Activated T-helper 1 cell treated with anti-CD3 and anti-CD28 coated beads, Interleukin-2, amount 50 U/mL, for 16 hours (primary cell): ENCODE results near the gene INPP4A.
A peak's percentile ranks its signal among the peaks of the same experiment; 100 is the strongest.

Experiments
- DNase-seq, 2 donors: peaks; one replicate each; pipeline ENCODE4 v3.0.0-alpha.2; 2020; ENCODE audit warnings: low read depth in 1 of 2, low spot score in 1 of 2

INPP4A gene

DNA sequence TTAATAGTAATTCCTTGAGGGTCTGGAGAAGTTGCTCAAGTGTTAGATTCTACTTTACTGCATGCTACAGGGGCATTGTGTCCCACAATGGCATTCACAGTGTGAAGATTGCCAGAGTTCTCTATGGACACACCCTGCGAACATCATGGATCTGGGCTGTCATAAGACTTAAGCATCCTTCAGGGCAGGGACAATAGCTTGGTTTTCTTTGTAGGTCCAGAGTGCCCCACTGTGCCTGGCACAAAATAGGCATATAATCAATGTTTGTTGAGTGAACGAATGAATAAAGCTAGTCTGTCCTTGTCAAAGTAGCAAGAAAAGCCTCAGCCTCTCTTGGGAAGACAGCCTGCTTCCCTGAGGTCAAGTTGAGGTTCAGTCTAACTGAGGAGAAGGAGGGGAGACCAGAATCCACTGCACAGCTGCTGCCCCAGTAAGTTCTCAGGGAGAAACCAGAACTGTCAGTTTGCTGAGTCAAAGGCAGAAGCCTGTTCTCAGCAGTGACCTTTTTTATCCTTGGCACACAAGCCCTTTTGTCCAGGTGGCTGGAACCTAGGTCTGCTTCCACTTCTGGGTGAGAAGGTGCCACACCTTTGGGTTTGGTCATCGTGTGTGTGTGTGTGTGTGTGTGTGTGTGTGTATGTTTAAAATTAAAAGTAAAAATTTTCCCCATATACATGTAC is 15.0 kb downstream of the INPP4A start:
- no peak for DNase-seq

DNA sequence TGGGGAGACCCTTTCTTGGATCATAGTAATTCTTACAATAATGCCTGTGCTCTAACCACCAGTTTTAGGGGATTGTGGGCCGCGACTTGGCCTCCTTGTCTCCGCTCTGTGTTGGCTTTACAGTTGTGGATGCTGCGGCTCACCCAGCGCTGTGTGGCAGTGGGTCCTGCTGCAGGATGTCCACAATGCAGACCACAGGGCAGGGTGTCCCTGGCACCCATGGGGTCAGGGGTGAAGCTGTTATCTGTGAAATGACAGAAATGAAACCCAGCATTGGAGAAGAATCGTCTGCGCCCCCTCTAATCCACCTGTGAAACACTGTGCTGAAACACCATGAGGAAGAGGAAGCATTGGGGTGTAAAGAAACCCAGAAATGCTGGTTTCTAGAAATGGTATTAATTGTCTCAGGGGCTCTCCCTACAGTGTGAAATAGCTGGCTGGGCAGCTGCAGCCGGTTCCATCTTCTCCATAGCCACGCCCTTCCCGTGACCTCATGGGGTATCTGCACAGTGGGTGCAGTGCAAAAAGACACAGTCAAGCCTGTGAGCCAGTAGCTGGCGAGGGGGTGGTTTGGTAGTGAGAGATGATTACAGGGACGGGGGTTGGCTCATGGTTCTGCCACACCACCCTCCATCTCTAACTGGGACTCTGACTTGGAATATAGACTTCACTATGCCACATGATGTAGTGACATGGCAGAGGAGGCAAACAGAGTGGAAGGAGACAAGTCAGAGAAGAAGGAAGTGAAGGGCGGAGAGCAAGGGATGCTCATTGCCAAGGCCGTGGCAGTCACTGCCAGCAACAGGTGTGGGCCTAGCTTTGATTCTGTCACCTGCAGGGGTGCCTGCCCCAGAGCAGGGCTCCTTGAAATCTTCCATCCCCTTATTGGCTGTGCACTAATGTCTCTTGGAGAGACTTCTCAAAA is 16.2 kb downstream of the INPP4A start:
- peak in 1 of 2 donors; percentile 46 for DNase-seq

DNA sequence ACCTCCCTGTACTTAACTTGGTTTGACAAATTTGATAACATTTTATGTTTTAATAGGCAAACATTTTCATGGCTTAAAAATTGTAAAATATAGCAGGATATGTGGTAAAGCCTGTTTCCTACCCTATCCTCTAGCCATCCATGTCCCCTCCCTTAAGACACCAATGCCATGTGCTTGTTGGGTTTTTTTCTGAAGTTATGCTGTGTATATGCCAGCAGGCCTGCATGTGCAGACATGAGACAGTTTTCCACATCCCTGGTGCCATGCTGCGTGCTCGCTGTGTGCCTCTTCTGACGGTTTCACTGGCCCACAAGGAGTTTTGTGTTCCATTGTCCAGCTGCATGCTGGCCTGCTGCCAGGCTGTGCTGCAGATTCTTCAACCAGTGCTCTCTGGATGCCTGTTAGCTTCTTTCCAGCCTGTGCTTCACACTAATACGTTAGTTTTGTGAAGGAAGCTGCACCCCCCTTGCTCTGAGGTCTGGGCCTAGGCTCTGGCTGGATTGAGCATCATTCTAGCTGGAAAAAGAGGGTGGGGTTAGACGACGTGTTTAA is 16.9 kb downstream of the INPP4A start:
- DNase-seq: no peak

DNA sequence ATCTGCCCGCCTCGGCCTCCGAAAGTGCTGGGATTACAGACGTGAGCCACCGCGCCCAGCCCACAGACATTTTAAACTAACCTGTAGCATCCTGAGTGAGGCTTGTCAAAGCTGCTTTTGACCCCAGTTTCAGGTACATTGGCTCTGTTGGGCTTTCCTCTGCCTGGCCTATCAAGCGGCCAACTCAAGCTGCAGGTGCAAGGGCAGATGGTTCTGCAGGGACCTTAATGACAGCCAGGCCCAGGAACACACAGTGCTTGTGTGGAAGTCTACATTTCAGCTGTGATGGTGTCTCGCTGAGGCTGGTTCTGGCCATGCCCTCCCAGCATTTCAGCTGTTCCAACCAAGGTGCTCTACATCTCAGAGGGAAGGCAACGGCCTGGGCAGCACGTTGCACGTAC is 18.4 kb downstream of the INPP4A start:
- no peak for DNase-seq

DNA sequence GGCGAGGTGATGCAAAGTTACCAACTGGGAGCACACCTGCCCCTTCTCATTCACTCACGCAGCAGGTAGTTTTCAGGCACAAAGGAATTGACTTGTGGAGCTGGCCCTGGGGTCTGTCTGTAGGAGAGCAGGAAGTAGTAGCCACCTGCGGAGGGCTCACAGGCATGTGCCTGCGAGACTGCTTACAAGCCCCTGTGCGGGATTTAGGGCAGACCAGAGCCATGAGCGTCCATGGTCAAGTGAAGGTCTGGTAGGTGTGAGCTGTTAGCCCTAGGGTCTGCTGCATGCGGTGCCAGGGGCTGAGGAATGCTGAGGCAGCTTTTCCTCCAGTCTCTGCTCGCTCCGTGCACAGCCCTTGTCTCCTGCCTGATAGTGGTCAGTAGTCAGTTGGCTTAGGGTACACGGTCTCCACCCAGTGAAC is 18.9 kb downstream of the INPP4A start:
- no peak for DNase-seq

- no peak for DNase-seq
Measured at GRCh38 chr2:98463988-98464771, 19.5 kb downstream of the INPP4A start.

DNA sequence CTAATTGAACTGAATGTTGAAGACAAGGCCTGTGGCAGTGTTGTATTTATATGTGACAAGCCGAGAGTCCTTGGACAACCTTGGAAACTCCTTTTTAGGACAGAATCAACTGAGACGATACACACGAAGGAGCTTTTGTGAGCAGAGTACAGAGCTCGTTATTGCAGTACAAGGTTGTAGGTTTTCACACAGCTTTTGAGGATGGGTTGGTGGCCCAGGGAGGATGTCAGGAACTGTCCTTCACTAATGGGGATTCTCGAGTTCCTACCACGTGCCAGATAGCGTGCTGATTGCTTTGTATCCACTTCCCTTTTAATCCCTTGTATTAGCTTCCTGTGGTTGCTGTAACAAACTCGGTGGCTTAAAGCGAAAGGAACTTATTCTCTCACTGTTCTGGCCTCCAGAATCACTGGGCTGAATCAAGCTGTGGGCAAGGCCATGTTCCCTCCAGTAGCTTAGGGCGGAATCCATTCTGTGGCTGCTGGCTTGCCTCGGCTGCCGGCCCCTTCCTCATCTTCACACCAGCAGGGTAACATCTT is 20.2 kb downstream of the INPP4A start:
- no peak for DNase-seq

GRCh38 chr2:98465456-98466226 is 21.0 kb downstream of the INPP4A start:
- DNase-seq: peak; percentile 54 to 70

DNA sequence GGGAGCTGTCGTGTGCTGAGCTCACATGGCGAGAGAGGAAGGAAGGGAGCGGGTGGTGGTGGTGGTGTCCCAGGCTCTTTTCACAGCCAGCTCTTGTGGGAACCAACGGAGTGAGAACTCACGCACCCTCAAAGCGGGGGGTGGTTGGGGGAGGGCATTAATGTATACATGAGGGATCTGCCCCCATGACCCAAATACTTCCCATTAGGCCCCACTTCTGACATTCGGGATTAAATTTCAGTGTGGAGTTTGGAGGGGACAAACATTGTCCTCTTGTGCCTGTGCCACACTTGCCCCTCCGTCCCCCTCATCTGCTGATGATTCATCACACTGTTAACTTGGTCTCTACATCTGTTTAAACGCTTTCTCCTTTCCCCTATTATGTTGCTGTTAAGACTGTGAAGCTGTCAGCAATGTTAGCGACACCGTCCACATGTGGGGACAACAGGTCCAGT is 22.5 kb downstream of the INPP4A start:
- no peak for DNase-seq

GRCh38 chr2:98467652-98468051 is 23.0 kb downstream of the INPP4A start:
- no peak for DNase-seq

GRCh38 chr2:98468621-98469236 is 24.1 kb downstream of the INPP4A start:
- no peak for DNase-seq

- DNase-seq: no peak
Measured at GRCh38 chr2:98469862-98470544, 25.3 kb downstream of the INPP4A start.

DNA sequence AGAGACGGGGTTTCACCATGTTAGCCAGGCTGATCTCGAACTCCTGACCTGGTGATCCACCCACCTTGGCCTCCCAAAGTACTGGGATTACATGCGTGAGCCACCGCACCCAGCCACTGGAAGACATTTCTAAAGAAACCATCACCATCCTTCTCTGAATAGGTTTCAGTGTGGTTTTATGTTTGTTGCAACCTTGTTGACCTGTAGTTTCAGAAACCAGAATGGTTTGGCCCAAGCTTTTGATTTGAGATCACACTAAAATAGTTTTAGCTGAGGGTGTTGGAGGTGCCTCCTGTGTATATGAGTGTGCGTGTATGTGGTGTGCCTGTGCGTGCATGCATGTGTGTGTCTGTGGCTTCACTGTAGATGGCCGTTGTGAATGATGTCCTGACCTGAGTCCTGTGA is 26.2 kb downstream of the INPP4A start:
- no peak for DNase-seq

DNA sequence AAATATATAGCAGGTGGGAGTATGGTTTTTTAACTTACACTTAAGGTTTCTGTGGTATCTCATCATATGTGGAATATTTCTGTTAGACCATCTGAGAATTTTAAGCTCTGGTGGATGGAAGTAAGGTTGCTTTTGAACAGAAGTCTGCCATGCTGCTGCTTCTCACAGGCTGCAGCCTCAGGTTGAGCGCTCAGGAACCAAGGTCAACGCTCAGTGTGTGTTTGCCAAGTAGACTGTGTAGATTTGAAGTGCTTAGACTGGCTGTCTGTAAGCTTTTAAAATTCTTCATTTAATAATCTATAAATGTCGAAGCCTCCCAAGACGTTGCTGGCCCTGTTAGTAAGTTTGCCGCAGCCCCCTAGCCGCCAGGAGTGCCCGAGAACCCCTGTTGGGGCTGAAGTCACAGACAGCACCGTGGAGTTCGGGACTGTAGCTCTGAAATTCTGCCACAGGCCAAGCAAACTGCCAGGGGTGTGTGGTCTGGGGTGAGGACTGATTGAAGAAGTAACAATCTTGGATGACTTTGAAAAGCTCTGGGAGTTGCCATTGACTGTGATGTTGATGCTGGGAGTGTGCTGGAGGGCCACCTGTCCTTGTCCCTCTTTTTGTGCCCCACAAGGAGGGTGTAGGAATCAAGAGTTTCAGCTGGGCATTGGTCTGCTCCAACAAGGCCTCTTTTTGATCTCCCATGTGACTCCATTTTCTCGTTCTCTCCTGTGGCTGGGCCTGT is 26.9 kb downstream of the INPP4A start:
- DNase-seq: no peak

DNA sequence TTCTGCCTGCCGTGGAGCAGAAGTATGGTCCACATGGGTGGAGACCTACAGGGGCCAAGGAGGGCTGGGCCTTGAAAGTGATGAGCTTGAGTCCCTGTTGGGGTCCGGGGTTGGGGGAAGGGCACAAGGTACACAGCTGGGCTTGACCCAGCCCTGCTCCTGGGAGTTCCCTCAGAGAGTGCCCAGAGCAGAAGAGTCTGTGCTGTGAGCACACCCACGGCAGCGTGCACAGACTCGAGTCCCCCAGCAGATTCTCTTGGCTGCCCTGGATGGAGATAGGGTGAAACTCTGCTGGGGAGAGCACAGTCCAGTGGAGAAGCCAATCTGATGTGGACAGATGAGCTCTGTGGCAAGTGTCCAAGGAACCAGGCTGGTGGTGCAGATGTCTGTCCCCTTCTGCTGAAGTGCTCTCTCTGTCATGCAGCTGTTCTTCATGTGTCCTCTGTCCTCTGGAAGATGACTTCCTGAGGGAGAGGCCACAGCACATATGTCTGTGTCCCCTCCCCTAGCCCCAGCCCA is 27.5 kb downstream of the INPP4A start:
- no peak for DNase-seq

DNA sequence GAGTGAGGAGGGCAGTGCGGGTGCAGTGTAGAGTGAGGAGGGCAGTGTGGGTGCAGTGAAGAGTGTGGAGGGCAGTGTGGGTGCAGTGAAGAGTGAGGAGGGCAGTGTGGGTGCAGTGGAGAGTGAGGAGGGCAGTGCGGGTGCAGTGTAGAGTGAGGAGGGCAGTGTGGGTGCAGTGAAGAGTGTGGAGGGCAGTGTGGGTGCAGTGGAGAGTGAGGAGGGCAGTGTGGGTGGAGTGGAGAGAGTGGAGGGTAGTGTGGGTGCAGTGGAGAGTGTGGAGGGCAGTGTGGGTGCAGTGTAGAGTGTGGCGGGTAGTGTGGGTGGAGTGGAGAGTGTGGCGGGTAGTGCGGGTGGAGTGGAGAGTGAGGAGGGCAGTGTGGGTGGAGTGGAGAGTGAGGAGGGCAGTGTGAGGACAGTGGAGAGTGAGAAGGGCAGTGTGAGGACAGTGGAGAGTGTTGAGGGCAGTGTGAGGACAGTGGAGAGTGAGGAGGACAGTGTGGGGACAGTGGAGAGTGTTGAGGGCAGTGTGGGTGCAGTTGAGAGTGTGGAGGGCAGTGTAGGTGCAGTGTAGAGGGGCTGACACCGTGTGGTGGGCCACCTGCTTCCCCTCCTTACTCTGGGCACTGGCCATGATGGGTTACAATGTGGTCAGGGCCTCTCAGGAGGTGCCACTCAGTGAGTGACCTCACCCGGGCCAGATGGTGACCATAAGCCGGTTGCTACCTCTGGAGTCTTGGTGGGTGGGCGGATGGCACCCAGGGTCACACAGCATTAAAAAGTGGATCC is 28.5 kb downstream of the INPP4A start:
- DNase-seq: no peak

GRCh38 chr2:98473995-98474780 is 29.5 kb downstream of the INPP4A start:
- no peak for DNase-seq
